ENCODE measurements around the gene C10orf95.

DNA sequence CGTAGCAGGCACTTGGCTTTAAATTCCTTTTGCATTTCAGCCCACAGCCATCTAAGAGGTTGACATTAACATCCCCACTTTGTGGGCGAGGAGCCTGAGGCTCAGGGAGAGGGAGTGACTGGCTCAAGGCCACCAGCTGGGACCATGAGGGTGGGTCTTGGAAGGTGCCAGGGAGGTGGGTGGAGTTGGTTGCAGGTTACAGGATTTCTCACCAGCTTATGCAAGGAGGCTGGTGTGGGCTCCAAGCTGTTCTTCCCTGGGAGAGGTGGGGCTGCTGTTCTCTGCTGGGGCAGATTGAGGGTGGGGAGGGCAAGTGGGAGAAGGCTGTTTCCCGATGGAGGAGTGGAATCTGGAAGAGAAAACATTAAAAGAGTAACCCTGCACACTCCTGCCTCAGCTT lies 14.1 kb upstream of the C10orf95 start:
- TF ChIP-seq, protein P1, sequence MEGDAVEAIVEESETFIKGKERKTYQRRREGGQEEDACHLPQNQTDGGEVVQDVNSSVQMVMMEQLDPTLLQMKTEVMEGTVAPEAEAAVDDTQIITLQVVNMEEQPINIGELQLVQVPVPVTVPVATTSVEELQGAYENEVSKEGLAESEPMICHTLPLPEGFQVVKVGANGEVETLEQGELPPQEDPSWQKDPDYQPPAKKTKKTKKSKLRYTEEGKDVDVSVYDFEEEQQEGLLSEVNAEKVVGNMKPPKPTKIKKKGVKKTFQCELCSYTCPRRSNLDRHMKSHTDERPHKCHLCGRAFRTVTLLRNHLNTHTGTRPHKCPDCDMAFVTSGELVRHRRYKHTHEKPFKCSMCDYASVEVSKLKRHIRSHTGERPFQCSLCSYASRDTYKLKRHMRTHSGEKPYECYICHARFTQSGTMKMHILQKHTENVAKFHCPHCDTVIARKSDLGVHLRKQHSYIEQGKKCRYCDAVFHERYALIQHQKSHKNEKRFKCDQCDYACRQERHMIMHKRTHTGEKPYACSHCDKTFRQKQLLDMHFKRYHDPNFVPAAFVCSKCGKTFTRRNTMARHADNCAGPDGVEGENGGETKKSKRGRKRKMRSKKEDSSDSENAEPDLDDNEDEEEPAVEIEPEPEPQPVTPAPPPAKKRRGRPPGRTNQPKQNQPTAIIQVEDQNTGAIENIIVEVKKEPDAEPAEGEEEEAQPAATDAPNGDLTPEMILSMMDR (IDR thresholded peaks at IDR 0.05): no peak
- TF ChIP-seq POLR2A (IDR thresholded peaks at IDR 0.05): no peak
- no peak for TF ChIP-seq EP300 (IDR thresholded peaks at IDR 0.05)
